Mammary epithelial cell (primary cell): ENCODE measurements around the gene SIGLEC5.
"Not testable (repeated sequence)": the region's sequence is repeated elsewhere in the genome, so short reads cannot be mapped to it uniquely, and the experiment has no call there.

Source experiments
- CTCF ChIP-seq, 2 donors: IDR thresholded peaks in 1 of 2; conservative IDR thresholded peaks in 1 of 2; 2 replicates each; pipeline ENCODE4 v1.5.1; 2011 to 2012; ENCODE audit warnings: inconsistent platforms in 2 of 2, low read length in 2 of 2, mild to moderate bottlenecking in 2 of 2, control low read depth in 1 of 2, low read depth in 1 of 2; ENCODE audit not compliant: insufficient read depth in 1 of 2; ENCODE audit errors: extremely low read depth in 1 of 2
- EZH2 ChIP-seq: IDR thresholded peaks from 2 replicates; pipeline ENCODE4 v1.6.1; 2012; ENCODE audit warnings: low read length, inconsistent platforms, borderline replicate concordance

GRCh38 chr19:51630315-51630714, at the start of gene SIGLEC5:
- not testable (repeated sequence) for TF ChIP-seq CTCF (conservative IDR thresholded peaks at IDR 0.05 in 1 of 2, IDR thresholded peaks at IDR 0.05 in 1 of 2; ENCODE audit: extremely low read depth in 1 of 2, insufficient read depth in 1 of 2, low read depth in 1 of 2, low read length in 2 of 2); EZH2
